ENCODE data around the gene CLTCL1. TPM values are rescaled to one million over a fixed set of nuclear protein-coding genes. Genes with fewer than 3 reads are reported as not detected.
"Not testable (repeated sequence)": the region's sequence is repeated elsewhere in the genome, so short reads cannot be mapped to it uniquely, and the experiment has no call there.

Gene CLTCL1
- total and polyA plus RNA-seq, 2 experiments from 2014 or later, result 6.6 to 15.1 TPM

DNA sequence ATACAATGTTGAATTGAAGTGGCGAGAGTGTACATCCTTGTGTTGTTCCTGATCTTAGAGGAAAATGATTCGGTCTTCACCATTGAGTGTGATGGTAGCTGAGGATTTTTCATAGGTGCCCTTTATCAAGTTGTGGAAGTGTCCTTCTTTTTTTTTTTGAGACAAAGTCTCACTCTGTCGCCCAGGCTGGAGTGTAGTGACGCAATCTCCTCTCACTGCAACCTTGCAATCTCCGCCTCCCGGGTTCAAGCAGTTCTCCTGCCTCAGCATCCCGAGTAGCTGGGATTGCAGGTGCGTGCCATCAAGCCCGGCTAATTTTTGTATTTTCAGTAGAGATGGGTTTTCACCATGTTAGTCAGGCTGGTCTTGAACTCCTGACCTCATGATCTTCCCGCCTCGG, 132.9 kb downstream of the CLTCL1 start:
- not testable (repeated sequence) for H3K27ac Mint-ChIP-seq; ATAC-seq; H3K27ac ChIP-seq (ENCODE audit: low read depth); H3K27me3 ChIP-seq (ENCODE audit: insufficient read depth); H3K79me2 ChIP-seq (replicated peaks; ENCODE audit: insufficient read depth); H4K20me1 ChIP-seq (replicated peaks; ENCODE audit: insufficient read depth); H3K4me2 ChIP-seq; H3K4me3 ChIP-seq; H3K4me3 Mint-ChIP-seq; H3K9me3 Mint-ChIP-seq; H3K36me3 ChIP-seq (ENCODE audit: insufficient read depth); DNase-seq (ENCODE audit: low spot score); H3K9me2 ChIP-seq (ENCODE audit: insufficient read depth); H3K4me1 Mint-ChIP-seq; H3K4me1 ChIP-seq (ENCODE audit: insufficient read depth); H2AFZ ChIP-seq; H3K36me3 Mint-ChIP-seq (ENCODE audit: low read depth); H3F3A ChIP-seq (replicated peaks; ENCODE audit: low read depth)
- H3K27me3 Mint-ChIP-seq (ENCODE audit: insufficient read depth, low read depth, poor library complexity), result peaks cover 11% of the 10 kb centered on the region

DNA sequence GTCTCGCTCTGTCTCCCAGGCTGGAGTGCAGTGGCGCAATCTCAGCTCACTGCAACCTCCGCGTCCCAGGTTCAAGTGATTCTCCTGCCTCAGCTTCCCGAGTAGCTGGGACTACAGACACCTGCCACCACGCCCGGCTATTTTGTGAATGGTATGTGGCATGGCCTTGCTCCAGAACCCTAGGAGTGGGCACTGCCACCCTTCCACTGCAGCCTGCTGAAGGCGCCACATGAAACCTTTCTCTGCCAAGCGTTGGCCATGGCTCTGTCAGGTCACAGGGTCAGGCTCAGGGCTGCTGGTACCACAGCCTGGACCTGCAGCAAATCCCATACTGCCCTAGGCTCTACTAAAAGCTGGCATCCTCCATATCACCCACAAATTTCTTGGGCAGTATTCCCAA, 135.4 kb downstream of the CLTCL1 start:
- H3K4me1 Mint-ChIP-seq; H3K4me1 ChIP-seq (ENCODE audit: insufficient read depth); H3K27ac Mint-ChIP-seq; H4K20me1 ChIP-seq (replicated peaks; ENCODE audit: insufficient read depth); H3K36me3 Mint-ChIP-seq (ENCODE audit: low read depth); H3K4me3 Mint-ChIP-seq; DNase-seq (ENCODE audit: low spot score); H3K79me2 ChIP-seq (replicated peaks; ENCODE audit: insufficient read depth); ATAC-seq; H3F3A ChIP-seq (replicated peaks; ENCODE audit: low read depth); H3K27ac ChIP-seq (ENCODE audit: low read depth); H3K4me3 ChIP-seq; H3K36me3 ChIP-seq (ENCODE audit: insufficient read depth); H3K4me2 ChIP-seq; H3K9me3 Mint-ChIP-seq; H2AFZ ChIP-seq; H3K9me2 ChIP-seq (ENCODE audit: insufficient read depth): not testable (repeated sequence)
- H3K27me3 ChIP-seq (ENCODE audit: insufficient read depth), result peaks cover 32% of the 10 kb centered on the region
- peaks cover 30% of the 10 kb centered on the region for H3K27me3 Mint-ChIP-seq (ENCODE audit: insufficient read depth, low read depth, poor library complexity)

DNA sequence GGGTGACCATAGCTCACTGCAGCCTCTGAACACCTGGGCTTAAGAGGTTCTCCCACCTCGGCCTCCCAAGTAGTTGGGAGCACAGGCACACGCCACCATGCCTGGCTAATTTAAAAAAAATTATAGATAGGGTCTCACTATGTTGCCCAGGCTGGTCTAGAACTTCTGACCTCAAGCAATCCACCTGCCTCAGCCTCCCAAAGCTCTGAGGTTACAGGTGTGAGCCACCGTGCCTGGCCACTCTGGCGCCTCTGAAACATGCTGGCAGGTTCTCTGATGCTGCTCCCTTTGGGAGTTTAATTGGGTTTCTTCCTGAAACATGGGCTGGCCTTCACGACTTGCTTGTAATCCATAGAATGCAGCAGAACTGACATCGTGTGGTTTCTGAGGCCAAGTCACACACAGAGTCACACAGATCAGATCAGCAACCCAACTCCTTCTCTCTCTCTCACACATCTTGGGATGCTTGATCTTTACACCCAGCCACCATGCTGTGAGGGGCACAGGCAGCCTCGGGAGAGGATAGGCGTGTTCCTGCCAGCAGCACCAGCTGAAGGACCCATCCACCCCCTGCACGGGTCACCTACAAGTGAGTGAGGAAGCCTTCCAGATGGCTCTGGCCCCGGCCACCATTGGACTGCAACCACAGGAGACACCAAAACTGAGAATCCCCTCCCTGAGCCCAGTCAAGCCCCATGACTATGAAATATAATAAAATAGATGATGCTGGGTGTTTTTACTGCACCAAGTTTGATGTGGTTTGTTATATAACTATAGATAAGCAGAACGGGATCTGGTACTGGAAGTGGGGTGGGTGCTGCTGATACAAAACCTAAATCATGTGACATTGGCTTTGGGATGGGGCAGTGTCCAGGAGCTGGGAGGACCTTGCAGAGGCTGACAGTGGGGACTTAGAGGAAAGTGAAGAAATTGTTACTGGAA, 138.3 kb downstream of the CLTCL1 start:
- DNase-seq (ENCODE audit: low spot score) (no peak), ATAC-seq (no peak)
- H3K27me3 ChIP-seq (ENCODE audit: insufficient read depth), result peaks cover 58% of the 10 kb centered on the region
- no peak overlapping the region for H2AFZ ChIP-seq
- H3K4me1 ChIP-seq (ENCODE audit: insufficient read depth), result no peaks in the 10 kb centered on the region
- peaks cover 3% of the 10 kb centered on the region; the same call in 1 of the 3 replicates for H3K36me3 Mint-ChIP-seq (ENCODE audit: low read depth)
- H3K4me3 ChIP-seq, result no peak overlapping the region
- H3K9me2 ChIP-seq (ENCODE audit: insufficient read depth), result no peaks in the 10 kb centered on the region
- H3K27ac ChIP-seq (ENCODE audit: low read depth), result no peak overlapping the region
- H3K36me3 ChIP-seq (ENCODE audit: insufficient read depth), result no peaks in the 10 kb centered on the region
- H3K27me3 Mint-ChIP-seq (ENCODE audit: insufficient read depth, low read depth, poor library complexity), result peaks cover 49% of the 10 kb centered on the region
- H3K4me1 Mint-ChIP-seq, result peaks cover 5% of the 10 kb centered on the region; the same call in 2 of the 3 replicates
- no peaks in the 10 kb centered on the region for H3K79me2 ChIP-seq (replicated peaks; ENCODE audit: insufficient read depth)
- no peak overlapping the region for H3K4me2 ChIP-seq
- H3F3A ChIP-seq (replicated peaks; ENCODE audit: low read depth), result 0 out of 2 replicates have a peak, but pooled peaks cover 13% of the 10 kb centered on the region
- no peaks in the 10 kb centered on the region for H4K20me1 ChIP-seq (replicated peaks; ENCODE audit: insufficient read depth)
- no peak overlapping the region for H3K4me3 Mint-ChIP-seq
- H3K9me3 Mint-ChIP-seq, result peaks cover 10% of the 10 kb centered on the region; the same call in 2 of the 3 replicates
- no peak overlapping the region for H3K27ac Mint-ChIP-seq
- TF ChIP-seq EZH2phosphoT487 (IDR thresholded peaks at IDR 0.05; ENCODE audit: unreplicated experiment), result no peak
- no peak for TF ChIP-seq STAT1 (IDR thresholded peaks at IDR 0.05; ENCODE audit: unreplicated experiment)
- no peak for TF ChIP-seq EZH2 (IDR thresholded peaks at IDR 0.05; ENCODE audit: low read depth, unreplicated experiment)
- TF ChIP-seq, protein P1, sequence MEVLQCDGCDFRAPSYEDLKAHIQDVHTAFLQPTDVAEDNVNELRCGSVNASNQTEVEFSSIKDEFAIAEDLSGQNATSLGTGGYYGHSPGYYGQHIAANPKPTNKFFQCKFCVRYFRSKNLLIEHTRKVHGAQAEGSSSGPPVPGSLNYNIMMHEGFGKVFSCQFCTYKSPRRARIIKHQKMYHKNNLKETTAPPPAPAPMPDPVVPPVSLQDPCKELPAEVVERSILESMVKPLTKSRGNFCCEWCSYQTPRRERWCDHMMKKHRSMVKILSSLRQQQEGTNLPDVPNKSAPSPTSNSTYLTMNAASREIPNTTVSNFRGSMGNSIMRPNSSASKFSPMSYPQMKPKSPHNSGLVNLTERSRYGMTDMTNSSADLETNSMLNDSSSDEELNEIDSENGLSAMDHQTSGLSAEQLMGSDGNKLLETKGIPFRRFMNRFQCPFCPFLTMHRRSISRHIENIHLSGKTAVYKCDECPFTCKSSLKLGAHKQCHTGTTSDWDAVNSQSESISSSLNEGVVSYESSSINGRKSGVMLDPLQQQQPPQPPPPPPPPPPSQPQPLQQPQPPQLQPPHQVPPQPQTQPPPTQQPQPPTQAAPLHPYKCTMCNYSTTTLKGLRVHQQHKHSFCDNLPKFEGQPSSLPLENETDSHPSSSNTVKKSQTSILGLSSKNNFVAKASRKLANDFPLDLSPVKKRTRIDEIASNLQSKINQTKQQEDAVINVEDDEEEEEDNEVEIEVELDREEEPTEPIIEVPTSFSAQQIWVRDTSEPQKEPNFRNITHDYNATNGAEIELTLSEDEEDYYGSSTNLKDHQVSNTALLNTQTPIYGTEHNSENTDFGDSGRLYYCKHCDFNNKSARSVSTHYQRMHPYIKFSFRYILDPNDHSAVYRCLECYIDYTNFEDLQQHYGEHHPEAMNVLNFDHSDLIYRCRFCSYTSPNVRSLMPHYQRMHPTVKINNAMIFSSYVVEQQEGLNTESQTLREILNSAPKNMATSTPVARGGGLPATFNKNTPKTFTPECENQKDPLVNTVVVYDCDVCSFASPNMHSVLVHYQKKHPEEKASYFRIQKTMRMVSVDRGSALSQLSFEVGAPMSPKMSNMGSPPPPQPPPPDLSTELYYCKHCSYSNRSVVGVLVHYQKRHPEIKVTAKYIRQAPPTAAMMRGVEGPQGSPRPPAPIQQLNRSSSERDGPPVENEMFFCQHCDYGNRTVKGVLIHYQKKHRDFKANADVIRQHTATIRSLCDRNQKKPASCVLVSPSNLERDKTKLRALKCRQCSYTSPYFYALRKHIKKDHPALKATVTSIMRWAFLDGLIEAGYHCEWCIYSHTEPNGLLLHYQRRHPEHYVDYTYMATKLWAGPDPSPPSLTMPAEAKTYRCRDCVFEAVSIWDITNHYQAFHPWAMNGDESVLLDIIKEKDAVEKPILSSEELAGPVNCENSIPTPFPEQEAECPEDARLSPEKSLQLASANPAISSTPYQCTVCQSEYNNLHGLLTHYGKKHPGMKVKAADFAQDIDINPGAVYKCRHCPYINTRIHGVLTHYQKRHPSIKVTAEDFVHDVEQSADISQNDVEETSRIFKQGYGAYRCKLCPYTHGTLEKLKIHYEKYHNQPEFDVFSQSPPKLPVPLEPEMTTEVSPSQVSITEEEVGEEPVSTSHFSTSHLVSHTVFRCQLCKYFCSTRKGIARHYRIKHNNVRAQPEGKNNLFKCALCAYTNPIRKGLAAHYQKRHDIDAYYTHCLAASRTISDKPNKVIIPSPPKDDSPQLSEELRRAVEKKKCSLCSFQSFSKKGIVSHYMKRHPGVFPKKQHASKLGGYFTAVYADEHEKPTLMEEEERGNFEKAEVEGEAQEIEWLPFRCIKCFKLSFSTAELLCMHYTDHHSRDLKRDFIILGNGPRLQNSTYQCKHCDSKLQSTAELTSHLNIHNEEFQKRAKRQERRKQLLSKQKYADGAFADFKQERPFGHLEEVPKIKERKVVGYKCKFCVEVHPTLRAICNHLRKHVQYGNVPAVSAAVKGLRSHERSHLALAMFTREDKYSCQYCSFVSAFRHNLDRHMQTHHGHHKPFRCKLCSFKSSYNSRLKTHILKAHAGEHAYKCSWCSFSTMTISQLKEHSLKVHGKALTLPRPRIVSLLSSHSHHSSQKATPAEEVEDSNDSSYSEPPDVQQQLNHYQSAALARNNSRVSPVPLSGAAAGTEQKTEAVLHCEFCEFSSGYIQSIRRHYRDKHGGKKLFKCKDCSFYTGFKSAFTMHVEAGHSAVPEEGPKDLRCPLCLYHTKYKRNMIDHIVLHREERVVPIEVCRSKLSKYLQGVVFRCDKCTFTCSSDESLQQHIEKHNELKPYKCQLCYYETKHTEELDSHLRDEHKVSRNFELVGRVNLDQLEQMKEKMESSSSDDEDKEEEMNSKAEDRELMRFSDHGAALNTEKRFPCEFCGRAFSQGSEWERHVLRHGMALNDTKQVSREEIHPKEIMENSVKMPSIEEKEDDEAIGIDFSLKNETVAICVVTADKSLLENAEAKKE (CRISPR knock-in tag; IDR thresholded peaks at IDR 0.05), result no peak
- TF ChIP-seq JUNB (IDR thresholded peaks at IDR 0.05; ENCODE audit: unreplicated experiment), result no peak
- TF ChIP-seq CREB1 (CRISPR knock-in tag; IDR thresholded peaks at IDR 0.05; ENCODE audit: low read depth), result no peak
- no peak for TF ChIP-seq POLR2AphosphoS5 (IDR thresholded peaks at IDR 0.05; ENCODE audit: low read depth)
- no peak for TF ChIP-seq NANOG (IDR thresholded peaks at IDR 0.05; ENCODE audit: borderline replicate concordance)

Data from GM23338 (cell line).